H1 (cell line): ENCODE data around the gene P4HA3. TPM values are rescaled to one million over a fixed set of nuclear protein-coding genes. Genes with fewer than 3 reads are reported as not detected.

Experiments used
- CTCF ChIA-PET: fragments of 300-600 bp; sonication (Branson Sonifier 250); formaldehyde crosslinking; loops from one replicate; lab custom pipeline; 2021; ENCODE audit not compliant: partially characterized antibody; lab: Charles Lee
- POLR2A ChIA-PET: fragments of 300-600 bp; sonication (Branson Sonifier 250); formaldehyde crosslinking; loops from one replicate; lab custom pipeline; 2021; ENCODE audit warnings: inconsistent platforms; ENCODE audit not compliant: partially characterized antibody; lab: Charles Lee
- DNase-seq, 2 experiments: peaks; one replicate each; pipeline versions ENCODE4 v3.0.0 to v3.0.0-alpha.2; 2010 to 2022; ENCODE audit warnings: low spot score in 2 of 2, low read depth in 1 of 2, mixed read lengths in 1 of 2
- FAIRE-seq: peaks from 2 replicates; lab custom pipeline; 2011; peaks lifted over from hg19 to GRCh38; lab: Jason Lieb, UNC
- H2AFZ ChIP-seq: 2 replicates; pipeline ENCODE4 v1.8.1; 2012; ENCODE audit warnings: low read length, inconsistent platforms
- H2AK5ac ChIP-seq: 2 replicates; pipeline ENCODE4 v1.6.1; 2013; ENCODE audit warnings: low read depth, low read length
- H2BK120ac ChIP-seq: replicated peaks from 2 replicates; pipeline ENCODE3; 2013; ENCODE audit warnings: low read depth, low read length, inconsistent platforms
- H2BK12ac ChIP-seq: 2 replicates; pipeline ENCODE4 v1.6.1; 2013; ENCODE audit warnings: low read depth, low read length
- H2BK15ac ChIP-seq: 2 replicates; pipeline ENCODE4 v1.6.1; 2013; ENCODE audit warnings: low read length
- H2BK20ac ChIP-seq: 2 replicates; pipeline ENCODE4 v1.6.1; 2013; ENCODE audit warnings: low read length
- H2BK5ac ChIP-seq: 2 replicates; pipeline ENCODE4 v1.6.1; 2013; ENCODE audit warnings: low read depth, low read length
- H3K14ac ChIP-seq: 2 replicates; pipeline ENCODE4 v1.6.1; 2013; ENCODE audit warnings: inconsistent platforms; ENCODE audit not compliant: insufficient read length
- H3K18ac ChIP-seq: 2 replicates; pipeline ENCODE4 v1.6.1; 2013; ENCODE audit warnings: low read length; ENCODE audit errors: extremely low read depth
- H3K23ac ChIP-seq: 2 replicates; pipeline ENCODE4 v1.6.1; 2013; ENCODE audit warnings: inconsistent platforms; ENCODE audit not compliant: insufficient read length
- H3K23me2 ChIP-seq: 2 replicates; pipeline ENCODE4 v1.6.1; 2013; ENCODE audit warnings: low read depth, low read length
- H3K27ac ChIP-seq: 2 replicates; pipeline ENCODE4 v1.6.1; 2011; ENCODE audit warnings: low read depth, low read length, inconsistent platforms
- H3K27me3 ChIP-seq, 4 experiments: replicated peaks in 1 of 4; 1 replicate in 1 of 4; 2 replicates in 3 of 4; pipeline versions ENCODE4 v1.6.1 to v1.8.1; 2011 to 2013; ENCODE audit warnings: low read length in 3 of 4, mild to moderate bottlenecking in 3 of 4, inconsistent platforms in 2 of 4, mixed read lengths in 2 of 4, moderate library complexity in 1 of 4; ENCODE audit not compliant: control insufficient read depth in 3 of 4, insufficient read depth in 3 of 4; ENCODE audit errors: extremely low read depth in 1 of 4
- H3K36me3 ChIP-seq, 4 experiments: 2 replicates each; pipeline versions ENCODE4 v1.6.1 to v1.8.1; 2011 to 2013; ENCODE audit warnings: mild to moderate bottlenecking in 4 of 4, low read length in 3 of 4, moderate library complexity in 2 of 4, control low read depth in 1 of 4, inconsistent platforms in 1 of 4; ENCODE audit not compliant: insufficient read depth in 4 of 4, control insufficient read depth in 2 of 4
- H3K4ac ChIP-seq: replicated peaks from 2 replicates; pipeline ENCODE3; 2013; ENCODE audit warnings: low read length, low read depth, mixed read lengths, inconsistent platforms; ENCODE audit not compliant: insufficient read length
- H3K4me1 ChIP-seq, 4 experiments: replicated peaks in 1 of 4; 1 replicate in 1 of 4; 2 replicates in 3 of 4; pipeline versions ENCODE4 v1.6.1 to v1.8.1; 2011 to 2013; ENCODE audit warnings: low read length in 3 of 4, inconsistent platforms in 2 of 4, mixed read lengths in 1 of 4; ENCODE audit not compliant: insufficient read depth in 4 of 4, control insufficient read depth in 3 of 4
- H3K4me2 ChIP-seq, 2 experiments: 2 replicates each; pipeline versions ENCODE4 v1.6.1 to v1.8.1; 2011 to 2013; ENCODE audit warnings: low read depth in 2 of 2, low read length in 2 of 2, control low read depth in 1 of 2, inconsistent platforms in 1 of 2, mild to moderate bottlenecking in 1 of 2; ENCODE audit not compliant: insufficient read depth in 1 of 2
- H3K4me3 ChIP-seq, 4 experiments: fragments of 200-600, 300-600 bp in 1 of 4; sonication (generic), shearing (Covaris generic), sonication (Bioruptor Twin) in 1 of 4; 2 replicates each; pipeline versions ENCODE4 v1.5.1 to v1.8.1; 2011 to 2016; ENCODE audit warnings: low read length in 4 of 4, low read depth in 3 of 4, control low read depth in 2 of 4, inconsistent platforms in 2 of 4, mild to moderate bottlenecking in 2 of 4, mixed read lengths in 1 of 4, moderate library complexity in 1 of 4; ENCODE audit not compliant: insufficient read depth in 2 of 4; ENCODE audit errors: extremely low read depth in 1 of 4
- H3K56ac ChIP-seq: replicated peaks from 2 replicates; pipeline ENCODE3; 2013; ENCODE audit warnings: low read depth, mild to moderate bottlenecking, mixed read lengths, low read length, inconsistent platforms; ENCODE audit not compliant: insufficient read length
- H3K79me1 ChIP-seq: 2 replicates; pipeline ENCODE4 v1.6.1; 2013; ENCODE audit warnings: low read depth, low read length, control low read depth
- H3K79me2 ChIP-seq, 2 experiments: 2 replicates each; pipeline versions ENCODE4 v1.6.1 to v1.8.1; 2012 to 2013; ENCODE audit warnings: low read length in 2 of 2, mild to moderate bottlenecking in 2 of 2, inconsistent platforms in 1 of 2; ENCODE audit not compliant: insufficient read depth in 2 of 2, control insufficient read depth in 1 of 2
- H3K9ac ChIP-seq, 4 experiments: replicated peaks in 1 of 4; 1 replicate in 1 of 4; 2 replicates in 3 of 4; pipeline versions ENCODE4 v1.6.1 to v1.8.1; 2011 to 2013; ENCODE audit warnings: low read depth in 3 of 4, low read length in 3 of 4, control low read depth in 2 of 4, mild to moderate bottlenecking in 2 of 4, moderate library complexity in 2 of 4, inconsistent platforms in 1 of 4; ENCODE audit errors: extremely low read depth in 1 of 4
- H3K9me3 ChIP-seq, 2 experiments: 2 replicates each; pipeline versions ENCODE4 v1.6.1 to v1.8.1; 2012 to 2013; ENCODE audit warnings: mild to moderate bottlenecking in 2 of 2, moderate library complexity in 2 of 2, control low read depth in 1 of 2, inconsistent platforms in 1 of 2, low read depth in 1 of 2, low read length in 1 of 2, mixed read lengths in 1 of 2; ENCODE audit not compliant: insufficient read depth in 2 of 2
- H4K20me1 ChIP-seq, 2 experiments: replicated peaks in 1 of 2; 2 replicates each; pipeline versions ENCODE3 to v1.8.1; 2011 to 2013; ENCODE audit warnings: inconsistent platforms in 2 of 2, low read length in 2 of 2, mild to moderate bottlenecking in 1 of 2; ENCODE audit not compliant: insufficient read depth in 2 of 2, control insufficient read depth in 1 of 2
- H4K5ac ChIP-seq: 2 replicates; pipeline ENCODE4 v1.6.1; 2013; ENCODE audit warnings: low read length, low read depth, mixed read lengths, inconsistent platforms; ENCODE audit not compliant: insufficient read length
- H4K8ac ChIP-seq: 2 replicates; pipeline ENCODE4 v1.8.0; 2013; ENCODE audit warnings: mild to moderate bottlenecking, moderate library complexity, low read length, inconsistent platforms; ENCODE audit not compliant: insufficient read depth; ENCODE audit errors: extremely low read depth
- H4K91ac ChIP-seq: replicated peaks from 2 replicates; pipeline ENCODE3; 2013; ENCODE audit warnings: low read length, mixed read lengths, inconsistent platforms; ENCODE audit not compliant: insufficient read length
- ATF3 ChIP-seq: IDR thresholded peaks from 2 replicates; pipeline ENCODE4 v1.6.1; 2011; ENCODE audit warnings: low read depth, mild to moderate bottlenecking, low read length; ENCODE audit not compliant: insufficient read depth
- BACH1 ChIP-seq: IDR thresholded peaks from 2 replicates; pipeline ENCODE4 v1.6.1; 2012; ENCODE audit warnings: low read length, improper control_type of control experiment
- CTBP2 ChIP-seq: IDR thresholded peaks from 2 replicates; pipeline ENCODE4 v1.7.0; 2011; ENCODE audit warnings: borderline replicate concordance, mild to moderate bottlenecking, moderate library complexity, mixed read lengths, low read length; ENCODE audit not compliant: insufficient read depth, insufficient read length
- EZH2 ChIP-seq: fragments of 200-600 bp; sonication (generic); IDR thresholded peaks from 2 replicates; pipeline ENCODE4 v1.7.1; 2012; ENCODE audit warnings: low read depth, mild to moderate bottlenecking, moderate library complexity, low read length, inconsistent platforms; ENCODE audit not compliant: severe bottlenecking
- GABPA ChIP-seq: IDR thresholded peaks from 2 replicates; pipeline ENCODE4 v1.6.1; 2011; ENCODE audit warnings: mild to moderate bottlenecking, low read length, moderate library complexity, borderline replicate concordance; ENCODE audit not compliant: insufficient read depth
- JUND ChIP-seq: IDR thresholded peaks from 2 replicates; pipeline ENCODE4 v1.6.1; 2011; ENCODE audit warnings: mild to moderate bottlenecking, improper control_type of control experiment, low read length
- KDM5A ChIP-seq: fragments of 200-600 bp; IDR thresholded peaks from 2 replicates; pipeline ENCODE4 v1.7.1; 2012; ENCODE audit warnings: mild to moderate bottlenecking, low read length, inconsistent platforms, mixed read lengths
- MAFK ChIP-seq: IDR thresholded peaks from 2 replicates; pipeline ENCODE4 v1.6.1; 2012; ENCODE audit warnings: low read depth, mild to moderate bottlenecking, improper control_type of control experiment, low read length
- POU5F1 ChIP-seq: IDR thresholded peaks from 2 replicates; pipeline ENCODE4 v1.6.1; 2011; ENCODE audit warnings: low read depth, mild to moderate bottlenecking, low read length, moderate library complexity
- RAD21 ChIP-seq, 2 experiments: IDR thresholded peaks in 1 of 2; conservative IDR thresholded peaks in 1 of 2; 2 replicates each; pipeline ENCODE4 v1.6.1; 2011; ENCODE audit warnings: low read depth in 2 of 2, low read length in 2 of 2, improper control_type of control experiment in 1 of 2, inconsistent platforms in 1 of 2, mild to moderate bottlenecking in 1 of 2, moderate library complexity in 1 of 2
- RBBP5 ChIP-seq: IDR thresholded peaks from 2 replicates; pipeline ENCODE4 v1.7.1; 2012; ENCODE audit warnings: low read depth, mild to moderate bottlenecking, inconsistent platforms, low read length, moderate library complexity, borderline replicate concordance
- SIX5 ChIP-seq: IDR thresholded peaks from 2 replicates; pipeline ENCODE4 v1.6.1; 2011; ENCODE audit warnings: mild to moderate bottlenecking, low read depth, low read length
- TAF1 ChIP-seq: IDR thresholded peaks from 2 replicates; pipeline ENCODE4 v1.6.1; 2011; ENCODE audit warnings: mild to moderate bottlenecking, low read depth, low read length
- YY1 ChIP-seq: IDR thresholded peaks from 2 replicates; pipeline ENCODE4 v1.6.1; 2011; ENCODE audit warnings: low read depth, mild to moderate bottlenecking, low read length
- WGBS, 2 experiments: shearing (Covaris generic) in 1 of 2; methylation state at CpG; one replicate each; pipeline versions ENCODE4 v1.1.6 to v1.1.7; 2013 to 2015; ENCODE audit warnings: low lambda C conversion rate in 2 of 2, mixed read lengths in 2 of 2, inconsistent platforms in 1 of 2, low coverage in 1 of 2, missing lambda C conversion rate in 1 of 2; ENCODE audit not compliant: insufficient replicate concordance in 2 of 2, insufficient coverage in 1 of 2, insufficient read length in 1 of 2; ENCODE audit errors: extremely low coverage in 1 of 2, missing lambda C conversion rate in 1 of 2; 5-methylcytosine and 5-hydroxymethylcytosine counted together
- polyA plus RNA-seq, 7 experiments: library from polyadenylated mRNA; depleted of rRNA in 3 of 7; stranded (reverse) in 5 of 7; unstranded in 2 of 7; fragments of >200 nt in 5 of 7; fragments of 200-250 nt in 2 of 7; gene quantifications; 1 replicate in 5 of 7; 2 replicates in 1 of 7; 4 replicates in 1 of 7; pipeline versions ENCODE4 v1.2.1 to v1.2.3, GENCODE V29; 2011 to 2013; ENCODE audit warnings: missing spikeins in 2 of 7, mixed read lengths in 2 of 7
- total RNA-seq: library from RNA; stranded (reverse); fragmentation: NEBNext Ultra II Directional; extraction: Animal tissue kit (Norgen Biotek cat#: 25700); gene quantifications from 2 replicates; pipeline ENCODE4 v1.2.1, GENCODE V29; 2021

The P4HA3 gene
- total and polyA plus RNA-seq, 2 of the 8 experiments (the other 6 are each of a cell fraction or from before 2014, with no cell fraction given): 0.06 TPM; not detected in 1

- 94% methylated on average over 1 of the region's 1 CpG; no CpG with 5 or more reads in 1 of the 2 experiments for WGBS, 2 experiments
- no peak overlapping the region for H2AK5ac ChIP-seq
- no peaks in the 10 kb centered on the region for H3K27me3 ChIP-seq
- H2BK120ac ChIP-seq: no peak overlapping the region
- H4K8ac ChIP-seq: no peak overlapping the region
- H3K9me3 ChIP-seq: no peaks in the 10 kb centered on the region
- no peak overlapping the region for H3K14ac ChIP-seq
- H3K56ac ChIP-seq: no peak overlapping the region
- H4K91ac ChIP-seq: no peak overlapping the region
- no peak for FAIRE-seq
- CTCF ChIA-PET: interaction anchor here (1.6 kb wide), 1 partner anchor 12 kb away, joined by 3 read pairs; no protein-coding TSS in a partner anchor
- no peak overlapping the region for H2BK15ac ChIP-seq
- H3K4me1 ChIP-seq: no peaks in the 10 kb centered on the region
- TF ChIP-seq SIX5 (no peak), ATF3 (no peak), KDM5A (no peak), CTBP2 (no peak), RBBP5 (no peak), BACH1 (no peak), POU5F1 (no peak), JUND (no peak), EZH2 (no peak), TAF1 (no peak), MAFK (no peak), GABPA (no peak), YY1 (no peak), RAD21 (IDR thresholded peaks at IDR 0.05 in 1 of 2, conservative IDR thresholded peaks at IDR 0.05 in 1 of 2; ENCODE audit: low read depth in 2 of 2, low read length in 2 of 2) (no peak)
- TF ChIP-seq, all 59 proteins: peak for 0
- Histone ChIP-seq H3K9ac (no peak overlapping the region), H3K4me3 (no peak overlapping the region), H2BK5ac (no peak overlapping the region), H3K4me2 (no peak overlapping the region), H2BK12ac (no peak overlapping the region), H3K4ac (no peak overlapping the region), H3K36me3 (peaks cover 0 to 4% (median 2%) of the 10 kb centered on the region in 4 experiments; a peak in 2 of 8 replicates), H2BK20ac (no peak overlapping the region), H3K79me1 (no peaks in the 10 kb centered on the region), H3K27ac (no peak overlapping the region), H3K18ac (no peak overlapping the region), H3K23me2 (no peaks in the 10 kb centered on the region), H3K79me2 (no peaks in the 10 kb centered on the region), H3K23ac (no peak overlapping the region), H2AFZ (no peak overlapping the region), H4K5ac (no peak overlapping the region), H4K20me1 (no peaks in the 10 kb centered on the region)
- DNase-seq: no peak
- POLR2A ChIA-PET: no interaction called here
Measured at GRCh38 chr11:74220376-74220775, 91.1 kb downstream of the P4HA3 start.
